H1 (cell line): ENCODE data around the gene MACF1. TPM values are rescaled to one million over a fixed set of nuclear protein-coding genes. Genes with fewer than 3 reads are reported as not detected.

Experiments
- CTCF ChIA-PET: fragments of 300-600 bp; sonication (Branson Sonifier 250); formaldehyde crosslinking; loops from one replicate; lab custom pipeline; 2021; ENCODE audit not compliant: partially characterized antibody; lab: Charles Lee
- POLR2A ChIA-PET: fragments of 300-600 bp; sonication (Branson Sonifier 250); formaldehyde crosslinking; loops from one replicate; lab custom pipeline; 2021; ENCODE audit warnings: inconsistent platforms; ENCODE audit not compliant: partially characterized antibody; lab: Charles Lee
- DNase-seq, 2 experiments: peaks; one replicate each; pipeline versions ENCODE4 v3.0.0 to v3.0.0-alpha.2; 2010 to 2022; ENCODE audit warnings: low spot score in 2 of 2, low read depth in 1 of 2, mixed read lengths in 1 of 2
- FAIRE-seq: peaks from 2 replicates; lab custom pipeline; 2011; peaks lifted over from hg19 to GRCh38; lab: Jason Lieb, UNC
- H2AFZ ChIP-seq: 2 replicates; pipeline ENCODE4 v1.8.1; 2012; ENCODE audit warnings: low read length, inconsistent platforms
- H2AK5ac ChIP-seq: 2 replicates; pipeline ENCODE4 v1.6.1; 2013; ENCODE audit warnings: low read depth, low read length
- H2BK120ac ChIP-seq: replicated peaks from 2 replicates; pipeline ENCODE3; 2013; ENCODE audit warnings: low read depth, low read length, inconsistent platforms
- H2BK12ac ChIP-seq: 2 replicates; pipeline ENCODE4 v1.6.1; 2013; ENCODE audit warnings: low read depth, low read length
- H2BK15ac ChIP-seq: 2 replicates; pipeline ENCODE4 v1.6.1; 2013; ENCODE audit warnings: low read length
- H2BK20ac ChIP-seq: 2 replicates; pipeline ENCODE4 v1.6.1; 2013; ENCODE audit warnings: low read length
- H2BK5ac ChIP-seq: 2 replicates; pipeline ENCODE4 v1.6.1; 2013; ENCODE audit warnings: low read depth, low read length
- H3K14ac ChIP-seq: 2 replicates; pipeline ENCODE4 v1.6.1; 2013; ENCODE audit warnings: inconsistent platforms; ENCODE audit not compliant: insufficient read length
- H3K18ac ChIP-seq: 2 replicates; pipeline ENCODE4 v1.6.1; 2013; ENCODE audit warnings: low read length; ENCODE audit errors: extremely low read depth
- H3K23ac ChIP-seq: 2 replicates; pipeline ENCODE4 v1.6.1; 2013; ENCODE audit warnings: inconsistent platforms; ENCODE audit not compliant: insufficient read length
- H3K23me2 ChIP-seq: 2 replicates; pipeline ENCODE4 v1.6.1; 2013; ENCODE audit warnings: low read depth, low read length
- H3K27ac ChIP-seq: 2 replicates; pipeline ENCODE4 v1.6.1; 2011; ENCODE audit warnings: low read depth, low read length, inconsistent platforms
- H3K27me3 ChIP-seq, 4 experiments: replicated peaks in 1 of 4; 1 replicate in 1 of 4; 2 replicates in 3 of 4; pipeline versions ENCODE4 v1.6.1 to v1.8.1; 2011 to 2013; ENCODE audit warnings: low read length in 3 of 4, mild to moderate bottlenecking in 3 of 4, inconsistent platforms in 2 of 4, mixed read lengths in 2 of 4, moderate library complexity in 1 of 4; ENCODE audit not compliant: control insufficient read depth in 3 of 4, insufficient read depth in 3 of 4; ENCODE audit errors: extremely low read depth in 1 of 4
- H3K36me3 ChIP-seq, 4 experiments: 2 replicates each; pipeline versions ENCODE4 v1.6.1 to v1.8.1; 2011 to 2013; ENCODE audit warnings: mild to moderate bottlenecking in 4 of 4, low read length in 3 of 4, moderate library complexity in 2 of 4, control low read depth in 1 of 4, inconsistent platforms in 1 of 4; ENCODE audit not compliant: insufficient read depth in 4 of 4, control insufficient read depth in 2 of 4
- H3K4ac ChIP-seq: replicated peaks from 2 replicates; pipeline ENCODE3; 2013; ENCODE audit warnings: low read length, low read depth, mixed read lengths, inconsistent platforms; ENCODE audit not compliant: insufficient read length
- H3K4me1 ChIP-seq, 4 experiments: replicated peaks in 1 of 4; 1 replicate in 1 of 4; 2 replicates in 3 of 4; pipeline versions ENCODE4 v1.6.1 to v1.8.1; 2011 to 2013; ENCODE audit warnings: low read length in 3 of 4, inconsistent platforms in 2 of 4, mixed read lengths in 1 of 4; ENCODE audit not compliant: insufficient read depth in 4 of 4, control insufficient read depth in 3 of 4
- H3K4me2 ChIP-seq, 2 experiments: 2 replicates each; pipeline versions ENCODE4 v1.6.1 to v1.8.1; 2011 to 2013; ENCODE audit warnings: low read depth in 2 of 2, low read length in 2 of 2, control low read depth in 1 of 2, inconsistent platforms in 1 of 2, mild to moderate bottlenecking in 1 of 2; ENCODE audit not compliant: insufficient read depth in 1 of 2
- H3K4me3 ChIP-seq, 4 experiments: fragments of 200-600, 300-600 bp in 1 of 4; sonication (generic), shearing (Covaris generic), sonication (Bioruptor Twin) in 1 of 4; 2 replicates each; pipeline versions ENCODE4 v1.5.1 to v1.8.1; 2011 to 2016; ENCODE audit warnings: low read length in 4 of 4, low read depth in 3 of 4, control low read depth in 2 of 4, inconsistent platforms in 2 of 4, mild to moderate bottlenecking in 2 of 4, mixed read lengths in 1 of 4, moderate library complexity in 1 of 4; ENCODE audit not compliant: insufficient read depth in 2 of 4; ENCODE audit errors: extremely low read depth in 1 of 4
- H3K56ac ChIP-seq: replicated peaks from 2 replicates; pipeline ENCODE3; 2013; ENCODE audit warnings: low read depth, mild to moderate bottlenecking, mixed read lengths, low read length, inconsistent platforms; ENCODE audit not compliant: insufficient read length
- H3K79me1 ChIP-seq: 2 replicates; pipeline ENCODE4 v1.6.1; 2013; ENCODE audit warnings: low read depth, low read length, control low read depth
- H3K79me2 ChIP-seq, 2 experiments: 2 replicates each; pipeline versions ENCODE4 v1.6.1 to v1.8.1; 2012 to 2013; ENCODE audit warnings: low read length in 2 of 2, mild to moderate bottlenecking in 2 of 2, inconsistent platforms in 1 of 2; ENCODE audit not compliant: insufficient read depth in 2 of 2, control insufficient read depth in 1 of 2
- H3K9ac ChIP-seq, 4 experiments: replicated peaks in 1 of 4; 1 replicate in 1 of 4; 2 replicates in 3 of 4; pipeline versions ENCODE4 v1.6.1 to v1.8.1; 2011 to 2013; ENCODE audit warnings: low read depth in 3 of 4, low read length in 3 of 4, control low read depth in 2 of 4, mild to moderate bottlenecking in 2 of 4, moderate library complexity in 2 of 4, inconsistent platforms in 1 of 4; ENCODE audit errors: extremely low read depth in 1 of 4
- H3K9me3 ChIP-seq, 2 experiments: 2 replicates each; pipeline versions ENCODE4 v1.6.1 to v1.8.1; 2012 to 2013; ENCODE audit warnings: mild to moderate bottlenecking in 2 of 2, moderate library complexity in 2 of 2, control low read depth in 1 of 2, inconsistent platforms in 1 of 2, low read depth in 1 of 2, low read length in 1 of 2, mixed read lengths in 1 of 2; ENCODE audit not compliant: insufficient read depth in 2 of 2
- H4K20me1 ChIP-seq, 2 experiments: replicated peaks in 1 of 2; 2 replicates each; pipeline versions ENCODE3 to v1.8.1; 2011 to 2013; ENCODE audit warnings: inconsistent platforms in 2 of 2, low read length in 2 of 2, mild to moderate bottlenecking in 1 of 2; ENCODE audit not compliant: insufficient read depth in 2 of 2, control insufficient read depth in 1 of 2
- H4K5ac ChIP-seq: 2 replicates; pipeline ENCODE4 v1.6.1; 2013; ENCODE audit warnings: low read length, low read depth, mixed read lengths, inconsistent platforms; ENCODE audit not compliant: insufficient read length
- H4K8ac ChIP-seq: 2 replicates; pipeline ENCODE4 v1.8.0; 2013; ENCODE audit warnings: mild to moderate bottlenecking, moderate library complexity, low read length, inconsistent platforms; ENCODE audit not compliant: insufficient read depth; ENCODE audit errors: extremely low read depth
- H4K91ac ChIP-seq: replicated peaks from 2 replicates; pipeline ENCODE3; 2013; ENCODE audit warnings: low read length, mixed read lengths, inconsistent platforms; ENCODE audit not compliant: insufficient read length
- WGBS, 2 experiments: shearing (Covaris generic) in 1 of 2; methylation state at CpG; one replicate each; pipeline versions ENCODE4 v1.1.6 to v1.1.7; 2013 to 2015; ENCODE audit warnings: low lambda C conversion rate in 2 of 2, mixed read lengths in 2 of 2, inconsistent platforms in 1 of 2, low coverage in 1 of 2, missing lambda C conversion rate in 1 of 2; ENCODE audit not compliant: insufficient replicate concordance in 2 of 2, insufficient coverage in 1 of 2, insufficient read length in 1 of 2; ENCODE audit errors: extremely low coverage in 1 of 2, missing lambda C conversion rate in 1 of 2; 5-methylcytosine and 5-hydroxymethylcytosine counted together
- polyA plus RNA-seq, 7 experiments: library from polyadenylated mRNA; depleted of rRNA in 3 of 7; stranded (reverse) in 5 of 7; unstranded in 2 of 7; fragments of >200 nt in 5 of 7; fragments of 200-250 nt in 2 of 7; gene quantifications; 1 replicate in 5 of 7; 2 replicates in 1 of 7; 4 replicates in 1 of 7; pipeline versions ENCODE4 v1.2.1 to v1.2.3, GENCODE V29; 2011 to 2013; ENCODE audit warnings: missing spikeins in 2 of 7, mixed read lengths in 2 of 7
- total RNA-seq: library from RNA; stranded (reverse); fragmentation: NEBNext Ultra II Directional; extraction: Animal tissue kit (Norgen Biotek cat#: 25700); gene quantifications from 2 replicates; pipeline ENCODE4 v1.2.1, GENCODE V29; 2021

MACF1 gene
- total and polyA plus RNA-seq, 2 of the 8 experiments (the other 6 are each of a cell fraction or from before 2014, with no cell fraction given): 59.8 to 285 TPM

- ChIA-PET POLR2A (no interaction called here), CTCF (interaction anchor here (0.5 to 1.0 kb wide), 3 partner anchors 49 to 1889 kb away, joined by 3 read pairs; no protein-coding TSS in a partner anchor)
- H3K9me3 ChIP-seq: no peaks in the 10 kb centered on the region
- no peak overlapping the region for H3K27ac ChIP-seq
- H4K91ac ChIP-seq: no peak overlapping the region
- H3K23me2 ChIP-seq: no peaks in the 10 kb centered on the region
- no peak overlapping the region for H4K5ac ChIP-seq
- H2BK15ac ChIP-seq: no peak overlapping the region
- 92% methylated on average over 1 of the region's 1 CpG; no CpG with 5 or more reads in 1 of the 2 experiments for WGBS, 2 experiments
- H4K8ac ChIP-seq: no peak overlapping the region
- H2AK5ac ChIP-seq: no peak overlapping the region
- H3K18ac ChIP-seq: no peak overlapping the region
- H3K4me3 ChIP-seq: no peak overlapping the region
- no peak overlapping the region for H3K9ac ChIP-seq
- H3K56ac ChIP-seq: no peak overlapping the region
- DNase-seq (no peak), FAIRE-seq (no peak)
- no peaks in the 10 kb centered on the region for H4K20me1 ChIP-seq
- H2BK12ac ChIP-seq: no peak overlapping the region
- no peaks in the 10 kb centered on the region for H3K79me1 ChIP-seq
- no peak overlapping the region for H2BK5ac ChIP-seq
- H2BK120ac ChIP-seq: no peak overlapping the region
- no peak overlapping the region for H2AFZ ChIP-seq
- no peak overlapping the region for H3K14ac ChIP-seq
- H3K23ac ChIP-seq: no peak overlapping the region
- no peak overlapping the region for H3K4ac ChIP-seq
- H3K4me1 ChIP-seq: no peaks in the 10 kb centered on the region
- peaks cover 17 to 88% (median 62%) of the 10 kb centered on the region in 4 experiments for H3K36me3 ChIP-seq
- H2BK20ac ChIP-seq: no peak overlapping the region
- no peaks in the 10 kb centered on the region for H3K27me3 ChIP-seq
- H3K79me2 ChIP-seq: no peaks in the 10 kb centered on the region
- no peak overlapping the region for H3K4me2 ChIP-seq
These were observed 222.9 kb downstream of the MACF1 start for GRCh38 chr1:39427374-39427773.
